HG02885 (cell line): ENCODE data around the gene MCF2L.

Experiments used
- ATAC-seq: cut with Tn5 transposase; IDR thresholded peaks from one replicate; pipeline ENCODE4 v1.9.1; 2021; ENCODE audit warnings: mild to moderate bottlenecking; ENCODE audit not compliant: unreplicated experiment, poor library complexity

The MCF2L gene

DNA sequence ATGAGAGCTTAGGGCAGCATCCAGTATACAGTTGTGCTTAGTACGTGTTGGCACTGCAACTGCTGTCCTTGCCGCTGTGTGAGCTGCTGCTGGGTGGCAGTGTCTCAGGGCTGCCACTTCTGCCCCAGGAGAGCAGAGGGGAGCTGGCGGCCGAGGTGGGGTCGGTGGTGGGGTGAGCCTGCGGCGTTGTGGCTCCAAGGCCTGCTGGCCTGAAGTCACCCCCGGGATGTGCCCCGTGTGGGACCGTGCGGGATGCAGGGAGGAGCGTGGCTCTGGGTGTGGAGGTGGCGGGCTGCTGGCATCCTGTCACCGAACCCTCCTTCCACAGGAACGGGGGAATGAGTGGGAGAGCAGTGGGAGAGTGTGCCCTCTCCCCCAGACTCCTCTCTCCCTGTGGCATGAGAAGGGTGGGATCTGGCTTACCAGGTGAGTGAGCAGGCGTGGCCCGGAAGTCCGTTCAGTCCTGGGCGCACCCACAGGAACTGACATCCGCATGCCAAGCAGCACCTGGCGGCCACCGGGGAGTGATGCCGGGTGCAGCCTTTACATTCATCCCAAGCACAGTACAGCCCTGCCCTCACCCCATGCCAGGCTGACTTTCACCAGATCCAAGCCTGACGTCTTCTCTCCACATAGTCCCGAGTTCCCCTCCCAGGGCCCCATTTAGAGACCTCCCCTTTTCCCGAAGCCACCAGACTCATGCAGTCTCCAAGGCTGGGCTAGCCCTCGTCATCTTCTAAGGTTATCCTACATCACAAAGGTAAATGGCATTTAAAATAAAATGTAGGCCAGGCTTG lies 26.6 kb downstream of the MCF2L start:
- no peak for ATAC-seq

DNA sequence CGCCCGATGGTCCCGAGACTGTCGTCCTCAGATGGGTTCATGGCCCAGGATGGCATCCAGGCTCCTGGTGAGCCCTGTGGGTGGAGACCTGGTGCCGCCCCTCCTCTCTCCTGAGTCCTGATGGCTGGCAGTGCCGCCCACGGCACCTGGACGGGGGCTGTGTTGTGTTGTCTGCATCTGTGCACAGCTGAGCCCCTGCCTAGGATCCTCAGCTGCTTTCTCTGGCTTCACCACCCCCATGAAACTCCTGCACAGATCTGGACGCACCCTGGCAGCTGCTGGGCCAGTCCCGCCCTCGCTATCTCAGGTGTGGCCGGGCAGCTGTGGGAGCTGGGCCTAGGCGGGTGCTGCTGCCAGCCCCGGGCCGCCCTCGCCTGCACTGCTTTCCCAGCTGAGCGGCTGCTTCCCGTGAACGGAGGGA lies 27.7 kb downstream of the MCF2L start:
- no peak for ATAC-seq

DNA sequence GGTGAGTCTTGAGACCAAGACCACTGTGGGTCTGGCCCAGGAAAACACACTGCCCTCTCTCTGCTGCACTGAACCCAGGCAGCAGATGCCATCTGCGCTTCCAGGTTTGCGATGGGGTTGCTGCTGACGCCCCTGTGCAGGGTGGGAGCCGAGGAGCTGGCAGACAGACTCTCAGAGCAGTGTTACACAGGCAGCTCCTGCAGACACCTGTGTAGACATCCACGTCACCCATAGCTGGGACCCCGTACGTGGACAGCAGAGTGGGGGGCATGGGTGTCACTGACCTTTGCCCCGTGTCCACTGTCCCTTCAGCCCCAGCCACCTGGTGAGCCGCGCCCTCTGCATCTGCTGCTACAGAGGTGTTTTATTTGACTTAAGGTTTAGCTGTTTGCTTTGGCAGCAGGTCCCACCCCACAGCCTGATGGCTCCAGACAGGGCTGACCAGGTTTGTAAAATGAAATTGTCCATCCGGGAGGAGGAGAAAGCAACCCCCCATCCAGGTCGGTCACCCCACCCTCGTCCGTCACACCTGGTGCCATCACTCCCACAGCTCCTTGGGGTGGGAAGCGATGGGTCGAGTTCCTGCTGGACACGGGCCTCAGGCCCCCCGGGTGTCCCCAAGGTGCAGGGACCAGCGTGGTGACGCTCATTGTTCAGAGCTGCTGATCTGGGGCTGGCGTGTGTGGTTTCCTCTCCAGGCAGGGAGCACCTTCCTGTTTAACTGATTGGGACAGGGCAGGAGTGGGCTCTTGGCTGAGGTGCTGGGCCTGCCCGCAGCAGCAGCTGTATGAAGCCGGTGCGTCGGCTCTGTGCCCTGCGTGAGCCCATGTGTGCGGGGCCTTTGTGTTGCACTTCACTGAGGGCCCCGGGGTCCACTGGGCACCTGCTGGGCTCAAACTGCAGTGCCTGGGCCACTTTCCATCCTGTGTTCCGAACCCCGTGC lies 28.4 kb downstream of the MCF2L start:
- no peak for ATAC-seq

DNA sequence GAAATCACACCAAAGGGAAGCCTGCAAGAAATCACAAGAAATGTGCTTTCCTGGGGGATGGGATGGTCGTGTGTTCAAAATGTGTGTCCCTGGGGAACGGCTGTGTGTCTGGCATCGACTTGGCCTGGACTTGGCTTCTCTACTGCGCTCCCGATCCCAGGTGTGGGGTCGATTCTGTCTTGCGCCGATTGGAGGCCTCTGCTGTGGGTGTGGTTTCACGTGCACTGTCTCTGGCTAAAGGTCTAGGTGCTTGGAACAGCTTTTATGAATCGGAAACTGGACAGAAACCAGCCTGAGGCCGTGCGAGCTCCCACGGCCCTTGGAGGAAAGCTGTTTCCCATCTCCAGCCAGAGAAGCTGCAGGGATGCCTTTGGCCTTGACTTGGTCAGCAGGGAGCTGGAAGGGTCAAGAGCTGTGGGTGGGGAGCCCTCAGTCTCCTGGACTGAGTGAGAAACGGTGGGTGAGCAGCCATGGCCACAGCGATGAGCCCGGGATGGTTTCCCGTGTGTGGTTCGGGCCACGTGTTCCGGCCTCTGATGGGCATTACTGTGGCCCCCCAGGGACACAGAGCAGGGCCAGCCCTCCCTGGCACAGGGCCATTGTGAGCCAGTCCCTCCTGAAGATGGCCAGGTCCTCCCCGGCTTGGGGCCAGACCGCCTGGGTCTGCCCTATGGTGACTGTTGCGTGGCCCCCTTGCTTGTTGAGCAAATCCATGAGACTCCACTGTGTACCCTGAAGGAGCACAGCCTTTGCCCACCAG lies 29.7 kb downstream of the MCF2L start:
- ATAC-seq, result no peak

DNA sequence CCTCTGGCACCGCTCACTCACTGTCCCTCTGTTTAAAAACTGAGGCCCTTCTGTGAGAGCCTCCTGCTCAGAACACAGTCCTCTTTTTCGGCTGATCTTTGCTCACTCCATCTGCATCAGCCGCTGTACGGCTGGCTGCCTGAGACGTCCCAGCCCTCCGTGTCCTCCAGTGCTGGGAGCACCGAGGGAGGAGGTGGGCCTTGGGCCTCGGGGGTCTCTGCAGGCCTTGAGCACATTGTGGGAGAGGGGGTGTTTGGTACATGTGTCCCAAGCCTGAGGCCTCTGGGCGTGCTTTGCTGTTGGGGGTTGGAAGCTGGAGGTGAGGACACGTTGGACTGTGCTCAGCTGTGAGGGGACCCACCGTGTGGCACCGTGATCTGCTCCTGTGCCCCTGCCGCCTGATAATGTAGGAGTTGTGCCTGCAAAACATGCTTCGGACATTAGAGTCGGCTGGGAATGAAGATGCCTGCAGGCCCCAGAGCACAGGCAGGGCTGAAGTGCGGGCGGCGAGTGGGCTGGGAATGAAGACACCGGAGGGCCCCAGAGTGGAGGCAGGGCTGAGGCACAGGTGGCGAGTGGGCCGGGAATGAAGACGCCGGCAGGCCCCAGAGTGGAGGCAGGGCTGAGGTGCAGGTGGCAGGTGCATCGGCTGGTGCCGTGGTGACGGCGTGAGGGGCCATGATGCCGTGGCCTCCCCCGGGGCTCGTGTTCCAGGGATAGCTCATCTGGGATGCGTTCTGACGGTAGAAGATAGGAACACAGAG lies 30.6 kb downstream of the MCF2L start:
- no peak for ATAC-seq

DNA sequence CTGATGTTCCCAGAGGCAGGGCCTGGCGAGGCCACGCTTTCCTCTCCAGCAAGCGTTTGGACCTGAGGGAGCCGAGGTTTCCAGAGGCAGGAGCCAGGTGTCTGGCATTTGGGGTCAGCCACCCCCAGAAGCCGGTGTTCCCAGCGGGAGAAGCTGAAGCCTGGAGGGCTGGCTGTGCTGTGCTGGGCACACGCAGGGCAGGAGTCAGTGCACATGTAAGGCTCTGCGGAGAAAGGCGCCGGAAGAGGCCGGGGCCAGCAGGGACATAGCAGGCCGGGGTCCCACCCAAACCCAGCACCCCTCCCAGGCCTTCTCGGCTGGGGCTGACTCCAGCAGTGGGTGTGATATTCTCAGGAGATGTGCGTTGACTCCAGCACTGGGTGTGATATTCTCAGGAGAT lies 31.6 kb downstream of the MCF2L start:
- ATAC-seq, result no peak

DNA sequence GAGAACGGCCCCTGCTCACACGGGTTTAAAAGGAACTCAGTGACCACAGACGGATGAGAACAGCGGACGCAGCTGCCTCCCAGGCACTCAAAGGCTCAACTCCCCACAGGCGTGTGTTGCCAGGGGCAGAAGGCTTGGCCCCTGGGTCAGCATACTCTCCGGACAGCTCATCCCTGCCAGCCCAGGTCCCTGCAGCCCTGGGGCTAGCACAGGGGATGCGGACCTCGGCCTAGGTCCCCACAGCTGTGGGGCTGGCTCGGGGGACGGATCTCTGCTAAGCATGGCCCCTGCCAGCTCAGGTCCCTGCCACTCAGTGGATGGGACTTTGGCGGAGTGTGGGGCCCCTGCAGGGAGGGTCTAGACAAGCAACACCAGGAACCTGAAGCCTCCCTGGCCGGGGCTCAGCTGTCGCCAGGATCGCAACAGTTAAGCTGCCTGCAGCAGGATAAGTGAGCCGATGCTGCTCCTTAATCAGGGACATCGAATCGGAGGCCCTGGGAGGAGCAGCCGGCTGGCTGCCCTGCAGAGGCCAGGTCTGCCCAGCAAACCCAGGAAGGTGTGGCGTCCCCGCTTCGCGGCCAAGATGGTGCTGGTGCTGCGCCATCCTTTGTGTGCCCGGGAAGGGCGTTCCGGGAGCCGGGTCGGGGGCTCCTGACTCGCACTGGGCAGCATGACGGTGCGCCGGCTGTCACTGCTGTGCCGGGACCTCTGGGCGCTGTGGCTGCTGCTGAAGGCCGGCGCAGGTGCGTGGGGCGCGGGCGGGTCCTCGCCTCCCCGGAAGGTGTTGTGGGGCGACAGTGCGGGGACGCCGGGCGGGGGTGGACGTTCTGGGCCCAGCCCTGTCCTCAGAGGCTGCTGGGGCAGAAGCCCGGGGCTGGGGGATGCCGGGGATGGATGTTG lies 32.5 kb downstream of the MCF2L start:
- ATAC-seq, result no peak

DNA sequence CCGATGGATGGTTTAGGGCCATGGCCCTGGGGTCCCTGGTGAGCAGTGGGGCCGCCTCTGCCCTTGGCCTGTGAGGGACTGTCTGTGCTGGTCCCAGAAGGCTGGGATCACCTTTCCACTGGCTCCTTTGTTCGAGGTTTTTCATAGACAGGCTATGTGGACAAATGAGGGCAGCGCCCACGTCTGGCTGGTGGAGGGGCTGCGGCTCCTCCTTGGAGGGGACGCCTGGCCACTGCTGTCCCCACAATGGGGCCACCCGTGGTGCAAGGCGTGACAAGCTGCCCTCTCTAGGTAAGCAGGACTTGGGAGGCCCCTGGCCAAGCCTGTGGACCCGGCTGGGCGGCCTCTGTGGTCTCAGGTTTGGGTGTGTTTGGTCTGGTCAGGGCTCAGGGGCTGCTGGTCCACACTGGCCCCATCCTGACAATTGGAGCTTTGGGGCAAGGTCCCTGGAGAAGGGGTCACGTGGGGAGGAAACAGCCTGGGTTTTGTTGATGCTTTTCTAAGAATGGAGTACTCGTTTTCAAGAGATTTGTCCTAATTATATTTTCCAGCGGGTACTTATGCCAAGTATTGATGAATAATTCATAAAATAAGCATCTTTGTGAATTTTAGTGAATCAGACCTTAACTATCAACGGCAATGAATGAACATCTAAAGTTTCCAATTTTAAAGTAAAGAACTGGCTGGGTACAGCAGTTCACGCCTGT lies 33.3 kb downstream of the MCF2L start:
- ATAC-seq, result no peak

DNA sequence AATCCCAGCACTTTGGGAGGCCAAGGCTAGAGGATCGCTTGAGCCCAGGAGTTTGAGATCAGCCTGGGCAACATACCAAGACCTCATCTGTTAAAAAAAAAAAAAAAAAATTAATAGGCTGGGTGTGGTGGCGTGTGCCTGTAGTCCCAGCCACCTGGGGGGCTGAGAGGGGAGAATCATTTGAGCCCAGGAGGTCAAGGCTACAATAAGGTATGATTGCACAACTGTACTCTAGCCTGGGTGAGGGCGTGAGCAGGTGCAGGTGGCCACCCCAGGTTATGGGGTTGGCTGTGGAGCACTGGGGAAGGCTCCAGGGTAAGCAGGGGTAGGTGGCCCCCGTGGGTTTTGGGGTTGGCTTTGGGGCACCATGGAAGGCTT lies 33.9 kb downstream of the MCF2L start:
- no peak for ATAC-seq

DNA sequence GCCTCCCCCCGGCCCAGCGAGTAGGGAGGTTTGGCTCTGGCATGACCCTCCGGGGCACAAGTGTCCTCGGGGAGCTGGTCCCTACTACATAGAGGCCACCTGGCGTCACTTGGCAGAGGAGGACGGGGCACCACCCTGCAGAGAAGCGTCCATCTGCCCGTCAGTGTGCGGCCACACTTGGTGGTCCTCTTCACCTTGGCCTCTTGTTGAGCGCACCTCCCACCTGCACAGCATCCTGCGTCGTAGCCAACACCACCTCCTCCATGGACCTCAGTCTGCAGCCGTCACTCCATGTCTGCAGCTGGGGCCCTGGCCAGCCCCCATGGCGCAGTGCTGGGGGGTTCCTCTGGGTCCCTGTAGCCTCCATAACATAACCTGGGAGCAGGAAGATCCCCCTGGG lies 35.1 kb downstream of the MCF2L start:
- no peak for ATAC-seq

DNA sequence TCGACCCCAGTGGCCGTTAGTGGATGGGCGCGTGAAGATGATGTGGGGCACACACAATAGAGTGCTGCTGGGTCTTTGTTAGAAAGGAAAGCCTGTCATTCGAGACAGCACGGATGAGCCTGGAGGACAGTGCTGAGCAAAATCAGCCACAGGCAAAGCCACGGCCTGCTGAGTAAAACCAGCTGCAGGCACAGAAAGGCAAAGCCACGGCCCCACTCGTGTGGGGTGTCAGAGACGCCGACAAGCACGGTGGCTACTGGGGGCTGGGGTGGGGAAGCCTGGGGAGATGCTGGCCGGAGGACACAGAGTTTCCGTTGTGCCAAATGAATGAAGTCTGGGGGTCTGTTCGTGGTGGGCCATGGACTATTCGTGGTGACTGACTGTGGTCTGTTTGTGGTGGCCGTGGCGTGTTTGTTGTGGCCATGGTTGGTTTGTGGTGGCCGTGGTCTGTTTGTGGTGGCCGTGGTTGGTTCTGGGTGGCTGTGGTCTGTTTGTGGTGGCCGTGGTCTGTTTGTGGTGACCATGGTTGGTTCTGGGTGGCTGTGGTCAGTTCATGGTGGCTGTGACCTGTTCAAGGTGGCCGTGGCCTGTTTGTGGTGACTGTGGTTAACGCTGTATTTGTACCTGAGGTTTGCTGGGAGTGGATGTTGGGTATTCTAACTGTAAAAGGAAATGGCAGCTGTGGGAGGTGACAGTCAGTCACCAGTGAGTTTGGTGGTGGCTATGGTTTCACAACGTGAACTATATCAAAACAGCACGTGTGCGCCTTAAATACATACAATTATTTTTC lies 36.3 kb downstream of the MCF2L start:
- ATAC-seq, result no peak

DNA sequence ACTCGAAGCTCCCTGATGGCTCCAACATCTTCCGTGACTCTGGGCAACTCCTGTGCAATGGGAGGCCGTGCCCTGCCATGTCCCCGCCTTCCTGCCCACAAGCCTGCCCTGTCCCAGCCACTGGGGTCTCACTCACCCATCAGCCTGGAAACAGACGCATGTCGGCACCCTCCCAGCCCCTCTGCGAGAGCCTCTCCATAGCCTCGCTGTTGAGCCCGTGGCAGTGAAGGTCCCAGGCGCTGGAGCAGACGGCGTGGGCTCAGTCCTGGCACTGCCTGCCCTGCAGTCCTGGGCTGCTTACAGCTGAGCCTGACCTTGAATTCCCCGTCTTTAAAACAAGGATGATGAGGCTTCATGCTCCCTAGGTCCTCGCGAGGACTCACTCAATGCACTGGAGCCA lies 37.0 kb downstream of the MCF2L start:
- no peak for ATAC-seq

DNA sequence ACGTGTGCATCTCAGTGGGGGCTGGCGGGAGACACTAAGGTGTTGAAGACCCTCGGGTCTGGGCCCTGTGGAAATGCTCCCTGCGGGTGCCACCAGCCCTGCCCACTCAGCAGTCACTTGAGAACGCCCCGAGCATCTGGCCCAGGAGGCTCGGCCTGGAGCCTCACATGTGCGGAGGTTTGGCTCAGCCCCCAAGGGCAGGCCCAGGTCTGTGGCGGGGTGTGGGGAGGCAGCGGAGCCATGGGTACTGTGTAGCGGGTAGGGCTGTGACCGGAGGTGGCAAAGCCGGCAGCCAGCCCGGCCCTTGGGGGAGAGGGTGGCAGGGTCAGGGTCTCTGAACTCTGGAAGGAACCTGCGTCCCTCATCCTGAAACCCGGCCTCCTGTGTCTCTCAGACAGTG lies 37.6 kb downstream of the MCF2L start:
- no peak for ATAC-seq

DNA sequence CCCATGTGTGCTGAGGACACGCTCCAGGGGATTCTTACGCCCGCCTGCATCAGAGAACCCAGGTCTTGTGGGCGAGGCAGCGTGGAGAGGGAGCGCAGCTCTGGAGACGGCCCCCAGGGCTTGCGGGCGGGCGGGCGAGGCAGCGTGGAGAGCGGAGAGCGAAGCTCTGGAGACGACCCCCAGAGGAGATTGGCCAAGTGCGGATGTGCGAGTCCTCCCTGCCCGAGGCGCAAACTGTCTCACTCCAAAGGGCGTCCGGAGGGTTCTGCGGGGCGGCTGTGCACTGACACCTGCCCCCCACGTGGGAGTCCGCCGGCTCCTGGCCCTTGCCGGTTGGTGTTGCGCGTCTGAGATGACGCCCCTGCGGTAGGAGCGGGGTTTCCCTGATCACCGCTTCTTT lies 39.8 kb downstream of the MCF2L start:
- ATAC-seq, result no peak

DNA sequence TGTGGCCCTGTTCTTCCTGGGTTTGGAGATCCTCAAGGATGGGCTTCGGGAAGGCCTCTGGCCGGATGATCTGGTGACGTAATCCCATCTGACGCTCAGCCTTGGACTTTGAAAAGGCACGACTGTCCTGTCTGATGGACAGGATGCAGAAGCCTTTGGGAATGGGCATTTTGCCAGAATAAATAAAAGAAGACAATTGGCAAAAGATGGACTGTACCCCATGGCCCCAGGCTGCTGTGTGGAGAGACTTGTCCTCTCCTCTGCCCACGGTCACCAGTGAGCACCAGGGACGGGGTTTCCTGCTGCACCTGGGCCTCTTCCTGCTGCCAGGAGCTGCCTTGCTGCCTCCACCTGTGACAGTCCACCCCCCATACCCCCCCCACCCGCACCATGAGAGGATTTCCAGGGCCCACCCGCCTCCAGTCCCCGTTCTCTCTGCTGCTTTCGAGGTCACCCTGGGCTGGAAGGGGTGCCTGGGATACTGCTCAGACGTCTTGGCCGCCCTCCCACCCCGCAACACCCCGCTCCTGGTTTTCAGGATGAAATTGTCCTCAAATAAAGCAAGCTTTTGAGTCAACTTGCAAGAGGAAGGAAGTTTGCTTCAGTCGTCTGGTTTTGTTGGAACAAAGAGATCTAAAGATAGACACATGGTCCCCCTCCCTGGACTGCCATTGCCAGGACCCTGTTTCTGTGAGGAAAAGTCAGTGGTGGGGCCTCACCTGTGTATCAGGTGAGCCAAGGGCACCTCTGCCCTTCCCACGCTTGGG lies 40.9 kb downstream of the MCF2L start:
- ATAC-seq, result no peak

DNA sequence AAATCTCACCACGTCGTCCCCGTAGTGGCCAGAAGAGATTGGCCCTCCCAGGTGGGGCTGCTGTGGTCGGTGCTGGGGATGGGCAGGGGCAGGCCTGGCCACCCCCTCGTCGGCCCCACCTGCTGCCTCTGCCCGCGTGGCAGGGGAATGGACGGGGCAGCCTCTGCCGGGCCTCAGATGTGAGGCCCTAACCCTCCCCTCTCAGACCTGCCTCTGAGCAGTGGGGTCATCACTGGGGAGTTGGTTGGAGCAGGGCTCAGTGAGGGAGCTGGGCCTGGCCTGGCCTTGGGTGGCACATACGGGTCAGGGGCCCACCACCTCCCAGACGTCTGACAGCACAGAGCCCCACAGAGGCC lies 41.5 kb downstream of the MCF2L start:
- ATAC-seq, result no peak

DNA sequence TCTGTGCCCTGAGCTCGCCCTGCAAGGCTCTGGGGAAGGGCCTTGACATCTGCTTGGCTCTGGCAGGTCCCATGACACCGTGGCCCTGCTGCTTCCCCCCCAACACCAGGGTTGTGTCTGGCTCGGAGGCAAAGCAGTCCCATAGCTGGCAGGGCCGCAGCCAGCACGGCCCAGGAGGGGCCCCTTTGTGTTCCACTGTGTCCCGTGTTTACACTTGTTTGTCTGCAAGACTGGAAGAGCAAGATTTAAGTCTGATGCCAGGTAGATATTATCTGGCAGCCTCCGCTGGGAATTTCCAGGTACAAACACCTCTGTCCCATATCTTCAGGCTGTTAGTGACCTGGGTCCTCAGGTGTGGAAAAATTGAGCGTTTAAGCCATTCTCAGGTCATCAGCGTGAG lies 44.3 kb downstream of the MCF2L start:
- no peak for ATAC-seq
